ENCODE results near the gene RNF208.
"Not testable (repeated sequence)": the region's sequence is repeated elsewhere in the genome, so short reads cannot be mapped to it uniquely, and the experiment has no call there.

Gene RNF208

DNA sequence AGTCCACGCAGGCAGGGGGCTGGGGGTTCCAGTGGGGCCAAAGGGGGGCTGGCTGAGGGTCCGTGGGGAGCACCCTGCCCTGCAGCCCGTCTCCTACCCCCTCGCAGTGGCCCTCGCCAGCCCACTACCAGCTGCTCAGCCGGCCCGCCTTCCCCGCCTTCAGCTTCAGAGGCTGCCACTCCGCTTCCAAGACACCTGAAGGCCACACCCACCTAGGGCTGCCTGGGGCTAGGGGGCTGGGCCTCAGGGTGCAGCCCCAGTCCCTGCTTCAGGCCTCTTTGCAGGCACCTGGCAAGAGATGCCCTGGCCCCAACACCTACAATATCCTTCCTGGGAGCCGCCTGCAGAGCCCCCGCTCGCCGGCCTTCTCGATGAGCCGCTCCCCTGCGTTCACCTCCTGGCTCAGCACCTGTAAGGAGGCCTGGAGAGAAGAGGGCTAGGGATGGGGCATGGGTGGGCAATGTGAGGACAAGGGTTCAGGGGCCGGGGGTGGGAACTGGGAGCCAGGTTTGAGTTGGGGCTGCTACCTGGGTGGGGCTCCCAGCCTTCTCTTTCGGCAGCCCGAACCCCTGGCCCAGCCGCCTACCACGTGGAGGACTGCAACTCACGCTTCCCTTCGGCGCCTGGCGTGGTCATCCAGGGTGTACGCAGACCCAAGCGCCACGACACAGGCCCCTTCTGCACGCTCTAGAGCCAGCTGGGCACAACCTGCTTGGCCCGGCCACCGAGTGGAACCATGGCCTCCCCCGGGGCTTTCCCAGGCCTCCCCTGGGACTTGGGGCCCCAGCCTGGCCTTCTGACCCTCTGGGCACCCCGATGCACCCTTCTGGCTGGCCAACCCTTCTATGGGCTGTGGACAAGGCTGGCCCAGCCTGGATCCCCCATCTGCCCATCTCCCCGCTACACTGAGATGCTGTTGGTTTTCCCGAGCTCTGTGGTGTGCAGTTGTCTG lies 30.8 kb upstream of the RNF208 start:
- DNase-seq: no peak

DNA sequence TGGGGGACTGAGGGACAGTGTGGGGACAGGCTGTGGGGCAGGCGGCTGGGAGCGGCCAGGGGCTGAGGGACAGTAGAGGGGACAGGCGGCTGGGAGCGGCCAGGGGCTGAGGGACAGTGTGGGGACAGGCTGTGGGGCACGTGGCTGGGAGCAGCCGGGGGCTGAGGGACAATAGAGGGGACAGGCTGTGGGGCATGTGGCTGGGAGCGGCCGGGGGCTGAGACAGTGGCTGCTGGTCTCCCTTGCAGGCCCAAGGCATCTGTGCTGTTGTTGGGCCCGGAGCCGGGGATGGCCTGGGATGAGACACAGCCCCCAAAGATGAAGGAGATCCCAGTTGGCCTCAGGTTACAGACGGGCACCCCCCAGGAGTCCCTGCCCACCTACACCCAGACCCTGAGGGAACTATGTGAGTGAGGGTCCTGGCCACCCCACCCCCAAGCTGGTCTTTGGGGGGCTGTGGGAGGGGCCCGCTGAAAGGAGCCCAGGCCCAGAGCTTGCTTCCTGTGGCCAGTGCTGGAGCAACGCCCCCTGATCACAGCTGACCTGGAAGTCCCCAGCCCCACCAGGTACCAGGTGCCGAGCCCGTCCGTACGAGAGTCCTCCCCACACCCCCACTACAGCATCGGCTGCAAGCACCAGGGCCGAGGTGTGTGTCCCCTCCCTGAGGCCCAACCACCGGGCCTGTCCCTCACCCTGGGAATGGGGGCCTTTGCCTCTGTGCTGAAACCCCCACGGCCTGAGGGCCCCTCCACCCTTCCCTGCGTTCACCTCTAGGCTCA lies 29.6 kb upstream of the RNF208 start:
- no peak for DNase-seq

DNA sequence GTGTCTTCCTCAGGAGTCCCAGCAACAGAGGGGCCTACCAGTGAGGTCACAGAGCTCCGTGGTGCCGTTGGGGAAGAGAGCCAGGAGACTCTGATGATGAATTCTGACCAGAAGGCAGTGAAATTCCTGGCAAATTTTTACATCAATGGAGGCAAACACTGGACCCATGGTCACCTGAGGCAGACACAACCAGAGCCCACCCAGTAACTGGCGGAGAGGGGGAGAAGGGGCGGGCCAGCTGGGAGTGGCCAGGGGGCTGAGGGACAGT lies 29.1 kb upstream of the RNF208 start, which contains the start of gene STPG3:
Gene STPG3 (plus strand): TSS at position 93 of the 268 bp plus-strand sequence. CDS start 1 bp downstream, at position 94.
- no peak for DNase-seq

DNA sequence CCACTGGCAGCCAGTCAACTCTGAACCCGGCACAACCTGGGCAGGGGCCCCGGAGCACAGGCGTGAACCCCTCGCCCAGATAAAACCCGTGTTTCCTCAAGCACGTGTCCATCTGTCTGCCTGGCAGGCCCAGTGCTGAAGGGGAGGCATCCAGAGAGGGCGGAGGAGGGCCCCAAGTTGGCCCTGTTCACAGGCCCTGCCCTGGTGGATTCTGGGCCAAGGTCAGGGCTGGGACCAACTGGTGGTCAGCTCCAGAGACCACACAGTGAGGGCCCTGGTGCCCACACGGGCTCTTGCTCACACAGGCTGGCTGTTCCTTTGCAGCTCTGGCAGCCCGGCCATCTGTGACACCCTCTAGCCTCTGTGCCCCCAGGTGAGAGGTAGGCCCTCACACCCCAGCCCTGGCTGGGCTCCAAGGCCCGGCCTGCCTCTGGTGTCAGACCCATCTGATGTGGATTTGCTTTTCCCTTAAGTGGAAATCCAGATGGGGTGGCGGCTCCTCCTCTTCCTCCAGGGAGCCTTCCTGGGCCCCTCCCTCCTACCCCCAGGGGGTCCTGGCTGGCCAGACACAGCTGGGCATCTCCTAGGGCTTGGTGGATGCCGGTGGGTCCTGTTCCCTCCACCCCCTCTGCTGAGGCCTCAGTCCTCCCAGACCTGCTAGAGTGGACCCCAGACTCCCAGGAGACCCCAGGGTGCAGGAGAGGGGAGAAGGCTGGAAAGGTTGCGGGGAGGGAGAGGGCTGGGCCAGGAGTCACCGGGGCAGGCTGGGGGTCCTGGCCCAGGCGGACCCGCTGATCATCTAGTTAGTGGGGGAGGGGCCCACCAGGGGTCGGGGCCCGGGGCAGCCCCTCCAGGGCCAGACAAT lies 28.5 kb upstream of the RNF208 start:
- no peak for DNase-seq

DNA sequence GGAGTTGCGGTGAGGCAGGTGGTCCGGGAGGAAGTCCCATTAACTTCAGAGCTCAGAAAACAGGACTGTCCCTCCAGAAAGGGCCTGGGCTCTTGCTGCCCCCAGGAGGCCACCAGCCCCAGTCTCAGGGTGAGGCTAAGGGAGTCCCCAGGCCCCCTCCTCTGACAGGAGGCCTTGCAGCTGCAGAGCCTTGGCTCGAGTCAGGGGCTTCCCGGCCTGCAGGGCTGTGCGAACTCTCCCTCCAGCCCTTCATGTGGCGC lies 25.8 kb upstream of the RNF208 start:
- no peak for DNase-seq

DNA sequence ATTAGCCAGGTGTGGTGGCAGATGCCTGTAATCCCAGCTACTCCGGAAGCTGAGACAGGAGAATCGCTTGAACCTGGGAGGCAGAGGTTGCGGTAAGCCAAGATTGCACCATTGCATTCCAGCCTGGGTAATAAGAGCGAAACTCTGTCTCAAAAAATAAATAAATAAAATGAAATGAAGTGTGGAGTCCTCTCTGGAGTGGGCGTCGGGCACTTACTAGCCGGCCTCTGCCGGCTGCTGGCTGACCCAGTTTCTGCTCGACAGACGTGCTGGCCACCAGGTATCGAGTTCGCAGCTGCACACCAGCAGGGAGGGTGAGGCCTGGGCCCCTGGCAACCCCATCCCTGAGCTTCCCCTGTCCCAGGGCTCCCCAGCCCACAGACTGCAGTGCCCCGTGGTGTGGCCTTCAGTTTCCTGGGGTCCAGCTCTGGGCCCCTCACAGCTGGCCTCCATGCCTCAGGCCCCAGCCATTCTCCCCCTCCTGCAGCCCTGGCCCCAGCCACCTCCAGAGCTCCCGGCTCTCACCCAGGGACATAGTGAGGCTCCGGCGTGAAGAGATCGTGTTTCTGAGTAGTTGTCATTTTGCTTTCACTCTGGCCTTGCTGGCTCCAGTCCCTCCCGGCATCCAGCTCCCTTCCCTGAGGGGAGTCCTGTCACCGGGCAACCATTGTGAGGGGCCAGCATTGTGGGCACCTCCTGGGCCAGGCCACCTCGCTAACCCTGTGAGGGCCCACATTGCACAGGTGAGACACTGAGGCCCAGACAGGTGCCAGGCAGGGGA lies 25.3 kb upstream of the RNF208 start:
- no peak for DNase-seq

DNA sequence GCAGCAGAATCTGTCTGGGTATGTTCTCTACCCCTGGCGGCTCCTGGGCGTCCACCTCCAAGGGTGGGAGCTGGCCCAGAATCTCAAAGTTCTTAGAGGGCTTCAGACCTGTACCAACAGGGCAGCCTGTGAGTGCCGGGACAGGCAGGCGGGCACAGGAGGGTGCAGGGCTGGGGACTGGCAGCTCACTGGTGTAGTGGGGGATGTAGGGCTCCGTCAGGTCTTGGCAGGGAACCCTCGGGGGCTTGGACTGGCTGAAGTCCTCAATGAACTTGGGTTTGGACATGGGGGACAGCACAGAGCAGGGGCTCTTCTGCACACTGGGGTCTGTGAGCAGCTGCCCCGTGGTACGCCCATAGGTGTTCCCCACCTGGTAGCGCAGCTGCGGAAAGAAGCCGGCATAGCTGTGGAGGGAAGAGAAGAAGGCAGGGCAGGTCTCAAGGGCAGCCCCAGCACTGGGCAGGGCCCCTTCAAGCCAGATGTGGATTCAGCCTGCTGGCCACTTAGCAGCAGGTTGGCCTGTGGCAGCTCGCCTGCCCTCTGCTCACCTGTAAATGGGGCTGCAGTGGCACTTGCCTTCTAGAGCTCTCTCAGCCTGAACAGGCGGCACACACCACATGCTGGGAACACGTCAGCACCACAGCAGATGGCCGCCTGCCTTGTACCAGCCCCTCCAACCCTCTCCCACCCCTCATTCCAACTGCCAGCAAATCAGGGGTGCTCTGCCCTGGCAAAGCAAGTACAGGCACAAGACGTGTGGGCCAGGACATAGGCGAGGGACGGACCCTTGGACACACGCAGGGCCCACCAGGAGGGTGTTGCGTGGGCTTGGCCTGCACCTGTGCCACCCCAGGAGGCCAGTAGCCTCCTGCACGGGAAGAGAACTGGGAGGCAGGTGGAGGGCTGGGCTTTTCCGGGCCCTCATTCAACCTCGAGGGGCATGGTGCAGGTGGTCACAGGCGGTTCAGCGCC lies 23.7 kb upstream of the RNF208 start:
- no peak for DNase-seq

DNA sequence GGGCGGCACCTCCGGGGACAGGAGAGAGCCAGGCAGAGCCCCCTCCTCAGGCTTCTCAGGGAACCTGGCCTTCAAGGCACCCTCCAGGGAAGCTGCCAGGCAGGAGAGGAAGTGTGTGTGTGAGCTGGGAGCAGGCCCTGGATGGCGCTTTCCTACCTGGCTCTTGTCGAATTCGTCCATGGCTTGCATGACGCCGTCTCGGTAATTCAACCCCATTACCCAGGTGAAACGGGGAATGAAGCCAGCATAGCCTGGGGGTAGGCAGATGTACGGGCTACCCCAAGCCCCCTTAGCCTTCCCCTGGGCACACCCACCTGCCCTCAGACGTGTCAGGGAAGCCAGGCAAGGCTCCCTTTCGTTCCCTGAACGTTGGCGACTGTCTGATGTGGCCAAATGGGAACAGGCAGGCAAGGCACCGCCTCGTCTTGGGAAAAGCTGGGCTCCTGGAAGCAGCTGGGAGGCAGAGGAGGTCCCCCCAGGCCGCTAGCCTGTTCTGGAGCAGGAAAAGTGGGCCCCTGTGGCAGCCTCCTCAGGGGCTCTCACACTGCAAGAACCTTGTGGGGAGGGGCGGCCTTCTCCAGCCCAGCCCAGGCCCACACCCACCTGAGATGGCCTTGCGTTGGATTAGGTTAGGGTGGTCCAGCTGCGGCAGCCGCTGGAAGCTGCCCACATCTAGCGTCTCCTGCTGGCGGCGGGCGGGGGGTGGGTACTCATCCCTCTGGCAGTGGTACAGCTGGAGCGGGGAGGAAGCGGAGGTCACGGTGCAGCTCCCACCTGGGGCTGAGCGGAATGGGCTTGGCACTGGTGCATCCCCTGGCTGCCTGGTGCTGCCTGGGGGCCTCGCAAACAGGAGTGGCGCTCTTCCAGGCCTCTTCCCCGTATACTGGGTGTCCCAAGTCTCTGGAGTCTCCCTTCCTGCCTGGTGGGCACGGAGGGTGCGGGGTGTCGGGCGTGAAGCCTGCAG lies 22.7 kb upstream of the RNF208 start:
- no peak for DNase-seq

DNA sequence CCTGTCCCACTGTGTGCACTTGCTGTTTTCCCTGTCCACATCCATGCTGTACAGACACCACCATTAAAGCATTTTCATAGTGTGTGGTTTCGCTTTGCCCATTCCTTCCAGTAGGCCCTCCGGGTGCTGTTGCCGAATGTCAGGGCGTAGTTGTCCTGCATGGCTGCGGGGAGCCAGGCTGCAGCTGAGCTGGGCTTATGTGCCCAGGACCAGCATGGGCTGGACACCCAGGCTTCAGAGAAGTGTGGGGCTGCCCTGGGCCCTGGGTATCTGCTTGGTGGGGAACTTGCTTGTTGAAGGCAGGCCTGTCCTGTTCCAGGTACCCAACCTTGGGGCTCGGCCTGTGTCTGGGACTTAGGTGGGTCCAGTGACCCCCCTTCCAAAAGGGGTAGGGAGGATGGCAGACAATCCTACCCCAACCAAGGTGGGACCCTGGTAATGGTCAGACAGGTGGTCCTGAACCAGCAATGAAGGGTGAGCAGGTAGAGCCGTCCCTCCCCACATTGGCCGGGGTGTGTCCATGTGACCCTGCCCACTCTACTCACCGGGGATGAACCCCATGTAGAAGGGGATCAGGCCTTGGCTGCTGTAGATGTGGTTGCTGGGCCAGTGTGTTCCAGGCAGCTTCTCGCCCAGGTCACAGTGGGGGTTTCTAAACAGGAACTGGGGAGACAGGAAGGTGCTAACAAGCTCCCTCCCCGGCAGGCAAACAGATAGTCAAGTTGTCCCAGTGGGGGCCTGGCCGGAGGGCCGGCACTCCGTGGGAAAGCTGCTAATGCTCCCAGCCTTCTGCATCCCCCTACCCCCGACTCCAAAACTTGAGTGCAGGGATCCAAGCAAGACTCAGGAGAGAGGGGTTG lies 21.8 kb upstream of the RNF208 start:
- DNase-seq: peak; percentile 77

DNA sequence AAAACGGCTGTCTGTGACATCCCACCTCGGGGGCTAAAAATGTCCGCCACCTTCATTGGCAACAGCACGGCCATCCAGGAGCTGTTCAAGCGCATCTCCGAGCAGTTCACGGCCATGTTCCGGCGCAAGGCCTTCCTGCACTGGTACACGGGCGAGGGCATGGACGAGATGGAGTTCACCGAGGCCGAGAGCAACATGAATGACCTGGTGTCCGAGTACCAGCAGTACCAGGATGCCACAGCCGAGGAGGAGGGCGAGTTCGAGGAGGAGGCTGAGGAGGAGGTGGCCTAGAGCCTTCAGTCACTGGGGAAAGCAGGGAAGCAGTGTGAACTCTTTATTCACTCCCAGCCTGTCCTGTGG lies 21.2 kb upstream of the RNF208 start:
- not testable (repeated sequence) for DNase-seq

DNA sequence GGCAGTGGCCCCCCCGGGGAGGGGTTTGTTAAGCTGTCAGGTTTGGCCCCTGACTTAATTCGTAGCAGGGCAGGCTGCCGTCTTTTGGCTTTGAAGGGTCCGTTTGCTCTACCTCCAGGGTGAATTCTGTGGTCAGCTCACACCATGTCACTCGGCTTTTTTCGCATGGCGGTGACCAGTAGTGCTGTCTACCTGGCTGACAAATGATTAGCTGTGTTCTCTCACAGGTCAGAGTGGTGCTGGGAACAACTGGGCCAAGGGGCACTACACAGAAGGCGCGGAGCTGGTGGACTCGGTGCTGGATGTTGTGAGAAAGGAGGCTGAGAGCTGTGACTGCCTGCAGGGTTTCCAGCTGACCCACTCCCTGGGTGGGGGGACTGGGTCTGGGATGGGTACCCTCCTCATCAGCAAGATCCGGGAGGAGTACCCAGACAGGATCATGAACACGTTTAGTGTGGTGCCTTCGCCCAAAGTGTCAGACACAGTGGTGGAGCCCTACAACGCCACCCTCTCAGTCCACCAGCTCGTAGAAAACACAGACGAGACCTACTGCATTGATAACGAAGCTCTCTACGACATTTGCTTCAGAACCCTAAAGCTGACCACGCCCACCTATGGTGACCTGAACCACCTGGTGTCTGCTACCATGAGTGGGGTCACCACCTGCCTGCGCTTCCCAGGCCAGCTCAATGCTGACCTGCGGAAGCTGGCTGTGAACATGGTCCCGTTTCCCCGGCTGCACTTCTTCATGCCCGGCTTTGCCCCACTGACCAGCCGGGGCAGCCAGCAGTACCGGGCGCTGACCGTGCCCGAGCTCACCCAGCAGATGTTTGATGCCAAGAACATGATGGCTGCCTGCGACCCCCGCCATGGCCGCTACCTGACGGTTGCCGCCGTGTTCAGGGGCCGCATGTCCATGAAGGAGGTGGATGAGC lies 20.5 kb upstream of the RNF208 start:
- DNase-seq: no peak

DNA sequence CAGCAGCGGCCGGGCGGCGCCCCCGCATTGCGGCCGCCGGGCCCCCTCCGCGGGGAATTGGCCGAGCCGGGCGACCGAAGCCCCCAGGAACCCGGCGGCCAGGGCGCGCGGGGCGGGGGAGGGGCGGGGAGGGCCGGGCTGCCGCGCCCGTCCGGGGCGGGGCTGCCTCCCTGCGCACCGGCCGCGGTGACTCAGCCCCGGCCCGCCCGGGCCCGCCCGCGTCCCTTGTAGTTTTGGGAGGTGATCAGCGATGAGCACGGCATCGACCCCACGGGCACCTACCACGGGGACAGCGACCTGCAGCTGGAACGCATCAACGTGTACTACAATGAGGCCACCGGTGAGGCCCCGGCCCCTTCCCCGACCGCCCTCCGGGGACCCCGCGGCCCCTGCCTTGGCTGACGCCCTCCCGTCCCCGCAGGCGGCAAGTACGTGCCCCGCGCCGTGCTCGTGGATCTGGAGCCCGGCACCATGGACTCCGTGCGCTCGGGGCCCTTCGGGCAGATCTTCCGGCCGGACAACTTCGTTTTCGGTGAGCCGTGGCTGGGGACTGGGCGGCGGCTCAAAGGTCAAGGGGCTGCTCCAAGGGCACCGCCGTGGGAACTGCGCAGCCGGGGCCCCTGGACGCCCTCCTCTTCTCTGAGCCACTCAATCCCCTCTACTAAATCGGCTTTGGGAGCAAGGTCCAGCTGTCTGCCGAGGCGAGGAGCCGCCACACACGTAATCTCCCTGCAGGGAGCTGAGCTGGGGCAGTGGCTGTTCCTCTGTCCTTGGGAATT lies 19.6 kb upstream of the RNF208 start:
- peak; percentile 85 for DNase-seq

DNA sequence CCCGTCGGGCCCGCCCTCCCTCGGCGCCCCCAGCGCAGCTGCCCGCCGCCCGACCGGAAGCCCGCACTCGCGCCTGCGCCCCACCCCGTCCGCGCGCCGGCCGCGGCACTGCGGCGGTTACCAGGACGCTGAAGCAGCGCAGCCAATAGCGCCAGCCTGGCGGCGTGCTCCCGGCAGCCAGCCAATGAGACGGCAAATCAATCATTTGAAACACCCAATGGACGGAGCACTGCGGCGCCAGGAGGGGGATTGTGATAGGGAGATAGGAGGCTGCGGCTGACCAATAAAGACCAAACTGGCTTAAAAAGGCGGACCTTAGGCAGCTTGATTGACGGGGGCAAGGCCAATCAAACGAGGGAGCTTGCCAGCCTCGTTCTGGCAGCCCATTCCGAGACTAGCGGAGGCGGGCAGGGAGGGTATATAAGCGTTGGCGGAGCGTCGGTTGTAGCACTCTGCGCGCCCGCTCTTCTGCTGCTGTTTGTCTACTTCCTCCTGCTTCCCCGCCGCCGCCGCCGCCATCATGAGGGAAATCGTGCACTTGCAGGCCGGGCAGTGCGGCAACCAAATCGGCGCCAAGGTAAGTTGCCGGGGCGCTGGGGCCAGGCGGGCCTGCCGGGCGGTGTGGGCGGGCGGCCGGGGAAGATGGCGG lies 18.9 kb upstream of the RNF208 start, which contains the start of gene TUBB4B:
Gene TUBB4B (plus strand): TSS at position 447 of the 649 bp plus-strand sequence. CDS start 74 bp downstream, at position 521.
- DNase-seq: peak; percentile 97

DNA sequence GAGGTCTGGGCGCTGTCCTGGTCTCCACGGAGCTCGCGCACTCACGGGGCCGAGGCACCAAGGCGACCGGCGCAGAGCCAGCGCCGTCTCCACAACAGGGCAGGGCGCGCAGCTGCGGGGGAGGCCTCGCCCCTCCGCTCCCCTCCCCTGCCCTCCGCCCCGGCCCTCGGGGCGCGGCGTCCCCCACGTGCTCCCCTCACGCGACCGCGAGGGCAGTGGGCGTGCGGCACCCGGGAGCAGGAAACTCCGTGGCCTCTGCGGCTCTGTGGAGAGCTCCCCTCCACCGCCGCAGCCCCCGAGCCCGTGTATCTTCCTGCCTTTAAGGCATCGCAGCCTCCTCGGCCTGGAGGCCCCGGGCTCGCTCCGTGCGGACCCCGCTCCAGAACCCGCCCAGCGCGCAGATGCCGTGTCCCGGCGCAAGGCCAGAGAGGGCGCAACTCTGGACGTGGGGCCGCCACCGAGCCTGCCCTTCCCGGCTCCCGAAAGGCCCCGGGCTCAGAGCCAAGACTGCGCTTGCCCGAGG lies 18.3 kb upstream of the RNF208 start:
- no peak for DNase-seq

DNA sequence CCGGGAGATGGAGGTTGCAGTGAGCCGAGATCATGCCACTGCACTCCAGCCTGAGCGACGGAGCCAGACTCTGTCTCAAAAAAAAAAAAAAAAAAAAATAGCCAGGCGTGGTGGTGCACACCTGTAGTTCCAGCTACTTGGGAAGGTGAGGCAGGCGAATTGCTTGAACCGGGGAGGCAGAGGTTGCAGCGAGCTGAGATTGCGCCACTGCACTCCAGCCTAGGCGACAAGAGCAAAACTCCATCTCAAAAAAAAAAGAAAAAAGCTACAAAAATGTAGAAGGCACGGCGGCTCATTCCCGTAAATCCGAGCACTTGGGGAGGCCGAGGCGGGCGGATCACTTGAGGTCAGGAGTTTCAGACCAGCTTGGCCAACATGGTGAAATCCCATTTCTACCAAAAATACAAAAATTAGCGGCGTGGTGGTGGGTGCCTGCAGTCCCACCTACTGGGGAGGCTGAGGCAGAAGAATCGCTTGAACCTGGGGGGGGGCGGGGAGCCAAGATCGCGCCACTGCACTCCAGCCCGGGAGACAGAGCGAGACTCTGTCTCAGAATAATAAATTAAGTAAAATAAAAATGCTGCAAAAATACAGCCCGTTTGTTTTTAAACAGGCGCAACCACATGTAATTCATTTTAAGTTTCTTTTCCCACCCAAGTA lies 17.6 kb upstream of the RNF208 start:
- DNase-seq: not testable (repeated sequence)

Data from activated CD8-positive, alpha-beta memory T cell treated with anti-CD3 and anti-CD28 coated beads, Interleukin-2, amount 50 U/mL, for 48 hours (primary cell).